RWPE2 (cell line): ENCODE results near the gene LRRC63.
"Not testable (repeated sequence)": the region's sequence is repeated elsewhere in the genome, so short reads cannot be mapped to it uniquely, and the experiment has no call there.

Source experiments
- ATAC-seq: fragments of 200-7000 bp; cut with Tn5 transposase; 3 replicates; pipeline ENCODE4 v1.9.1; 2021; ENCODE audit warnings: low read depth
- DNase-seq: peaks from one replicate; pipeline ENCODE4 v3.0.0-alpha.2; 2020; ENCODE audit warnings: low spot score
- H3K27ac ChIP-seq: fragments of 450-650 bp; 2 replicates; pipeline ENCODE4 v1.5.1; 2017; ENCODE audit warnings: mild to moderate bottlenecking; ENCODE audit not compliant: poor library complexity, severe bottlenecking
- H3K27me3 ChIP-seq: fragments of 250-450 bp; sonication (Bioruptor Pico); 2 replicates; pipeline ENCODE4 v1.5.1; 2021; ENCODE audit warnings: mild to moderate bottlenecking, moderate library complexity; ENCODE audit not compliant: insufficient read depth, poor library complexity, severe bottlenecking
- H3K36me3 ChIP-seq: fragments of 250-450 bp; sonication (Bioruptor Pico); 2 replicates; pipeline ENCODE4 v1.5.1; 2020; ENCODE audit warnings: low read depth, mild to moderate bottlenecking, moderate library complexity
- H3K4me1 ChIP-seq: fragments of 250-450 bp; sonication (Bioruptor Pico); 2 replicates; pipeline ENCODE4 v1.5.1; 2021; ENCODE audit warnings: mild to moderate bottlenecking, moderate library complexity; ENCODE audit not compliant: insufficient read depth, poor library complexity, severe bottlenecking
- H3K4me3 ChIP-seq: fragments of 250-450 bp; sonication (Bioruptor Pico); 2 replicates; pipeline ENCODE4 v1.5.1; 2021; ENCODE audit warnings: mild to moderate bottlenecking, moderate library complexity; ENCODE audit not compliant: severe bottlenecking
- H3K9me3 ChIP-seq: fragments of 250-450 bp; sonication (Bioruptor Pico); 2 replicates; pipeline ENCODE4 v1.5.1; 2021; ENCODE audit warnings: mild to moderate bottlenecking, moderate library complexity; ENCODE audit not compliant: severe bottlenecking
- TF ChIP-seq, protein P1 (sequence below): fragments of 450-650 bp; IDR thresholded peaks from one replicate; pipeline ENCODE4 v1.5.1; 2017; ENCODE audit warnings: mild to moderate bottlenecking, moderate library complexity; ENCODE audit not compliant: poor library complexity, severe bottlenecking

LRRC63 gene

DNA sequence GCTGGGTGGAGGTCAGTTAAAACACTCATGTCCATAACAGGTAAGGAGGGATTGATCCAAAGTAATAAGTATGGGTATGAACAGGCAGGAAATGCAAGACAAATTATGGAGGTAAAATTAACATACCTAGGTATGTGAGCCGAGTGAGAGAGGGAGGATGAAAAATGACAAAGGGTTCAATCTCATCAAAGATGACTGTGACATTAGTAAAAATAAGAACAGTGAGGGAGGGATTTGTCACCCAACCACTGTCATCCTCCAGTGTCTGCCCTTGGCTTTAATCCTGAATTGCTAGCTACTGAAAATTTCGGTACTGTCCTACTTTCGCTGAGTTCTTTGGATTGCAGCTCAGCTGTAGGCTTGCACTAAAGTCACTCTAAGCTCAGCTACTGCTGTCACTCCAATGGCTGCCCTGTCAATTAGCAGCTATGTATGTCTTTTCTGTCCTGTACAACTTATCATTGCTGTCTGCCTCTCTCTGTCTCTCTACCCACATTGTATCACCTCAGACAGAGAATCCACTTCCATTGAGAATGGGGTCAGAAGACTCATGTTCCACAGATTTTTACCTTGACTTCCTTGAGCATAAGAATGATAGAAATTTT is 62.5 kb downstream of the LRRC63 start:
- ATAC-seq (no peak), DNase-seq (no peak)
- Histone ChIP-seq H3K27ac (no peak overlapping the region), H3K4me3 (no peak overlapping the region), H3K27me3 (no peaks in the 10 kb centered on the region), H3K36me3 (no peaks in the 10 kb centered on the region), H3K4me1 (no peaks in the 10 kb centered on the region), H3K9me3 (no peaks in the 10 kb centered on the region)
- TF ChIP-seq, protein P1, sequence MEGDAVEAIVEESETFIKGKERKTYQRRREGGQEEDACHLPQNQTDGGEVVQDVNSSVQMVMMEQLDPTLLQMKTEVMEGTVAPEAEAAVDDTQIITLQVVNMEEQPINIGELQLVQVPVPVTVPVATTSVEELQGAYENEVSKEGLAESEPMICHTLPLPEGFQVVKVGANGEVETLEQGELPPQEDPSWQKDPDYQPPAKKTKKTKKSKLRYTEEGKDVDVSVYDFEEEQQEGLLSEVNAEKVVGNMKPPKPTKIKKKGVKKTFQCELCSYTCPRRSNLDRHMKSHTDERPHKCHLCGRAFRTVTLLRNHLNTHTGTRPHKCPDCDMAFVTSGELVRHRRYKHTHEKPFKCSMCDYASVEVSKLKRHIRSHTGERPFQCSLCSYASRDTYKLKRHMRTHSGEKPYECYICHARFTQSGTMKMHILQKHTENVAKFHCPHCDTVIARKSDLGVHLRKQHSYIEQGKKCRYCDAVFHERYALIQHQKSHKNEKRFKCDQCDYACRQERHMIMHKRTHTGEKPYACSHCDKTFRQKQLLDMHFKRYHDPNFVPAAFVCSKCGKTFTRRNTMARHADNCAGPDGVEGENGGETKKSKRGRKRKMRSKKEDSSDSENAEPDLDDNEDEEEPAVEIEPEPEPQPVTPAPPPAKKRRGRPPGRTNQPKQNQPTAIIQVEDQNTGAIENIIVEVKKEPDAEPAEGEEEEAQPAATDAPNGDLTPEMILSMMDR = no peak

DNA sequence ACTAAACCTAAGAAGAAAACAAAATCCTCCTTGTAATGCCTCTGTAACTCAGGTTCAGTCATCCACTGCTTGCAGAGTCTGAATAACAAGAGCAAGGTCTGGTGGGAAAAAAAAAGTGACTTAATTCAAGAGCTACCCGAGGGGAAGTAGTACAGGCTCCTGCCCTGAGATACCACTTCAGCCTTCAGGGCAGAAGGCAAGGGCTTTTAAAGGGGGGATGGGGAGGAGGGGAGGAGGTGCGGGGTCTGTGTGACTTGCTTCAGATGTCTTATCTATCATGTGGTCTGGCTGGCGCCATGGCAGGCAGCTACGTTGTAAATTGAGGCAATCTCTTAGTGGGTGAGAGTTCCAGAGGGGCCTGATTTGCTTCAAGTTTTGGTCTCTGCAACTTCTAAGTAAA is 66.7 kb downstream of the LRRC63 start:
- no peaks in the 10 kb centered on the region for H3K9me3 ChIP-seq
- DNase-seq (no peak), ATAC-seq (no peak)
- H3K4me3 ChIP-seq = no peak overlapping the region
- no peak overlapping the region for H3K27ac ChIP-seq
- TF ChIP-seq, protein P1 = no peak
- no peaks in the 10 kb centered on the region for H3K36me3 ChIP-seq
- no peaks in the 10 kb centered on the region for H3K4me1 ChIP-seq
- no peaks in the 10 kb centered on the region for H3K27me3 ChIP-seq

DNA sequence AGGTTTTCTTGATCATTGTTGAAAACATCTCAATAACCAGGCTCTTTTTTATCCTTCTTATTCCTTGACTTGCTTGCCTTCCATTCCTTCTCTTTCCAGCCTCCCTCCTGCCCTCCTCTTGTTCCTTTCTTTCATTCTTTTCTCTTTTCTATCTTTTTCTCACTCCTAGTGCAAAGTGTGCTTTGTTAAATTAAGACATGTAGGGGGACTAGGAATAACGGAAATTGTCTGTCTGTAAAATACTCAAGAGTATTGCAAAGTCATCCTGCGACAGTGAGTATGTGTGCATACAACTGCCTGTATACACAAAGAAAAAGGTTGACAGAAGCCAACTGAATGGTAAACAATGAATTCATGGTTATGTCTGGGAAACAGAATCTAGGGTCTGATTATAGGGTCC is 70.1 kb downstream of the LRRC63 start:
- TF ChIP-seq, protein P1 = no peak
- no peaks in the 10 kb centered on the region for H3K4me1 ChIP-seq
- no peak overlapping the region for H3K4me3 ChIP-seq
- H3K27ac ChIP-seq = no peak overlapping the region
- no peak for DNase-seq
- no peaks in the 10 kb centered on the region for H3K9me3 ChIP-seq
- no peaks in the 10 kb centered on the region for H3K36me3 ChIP-seq
- H3K27me3 ChIP-seq = no peaks in the 10 kb centered on the region
- no peak for ATAC-seq

DNA sequence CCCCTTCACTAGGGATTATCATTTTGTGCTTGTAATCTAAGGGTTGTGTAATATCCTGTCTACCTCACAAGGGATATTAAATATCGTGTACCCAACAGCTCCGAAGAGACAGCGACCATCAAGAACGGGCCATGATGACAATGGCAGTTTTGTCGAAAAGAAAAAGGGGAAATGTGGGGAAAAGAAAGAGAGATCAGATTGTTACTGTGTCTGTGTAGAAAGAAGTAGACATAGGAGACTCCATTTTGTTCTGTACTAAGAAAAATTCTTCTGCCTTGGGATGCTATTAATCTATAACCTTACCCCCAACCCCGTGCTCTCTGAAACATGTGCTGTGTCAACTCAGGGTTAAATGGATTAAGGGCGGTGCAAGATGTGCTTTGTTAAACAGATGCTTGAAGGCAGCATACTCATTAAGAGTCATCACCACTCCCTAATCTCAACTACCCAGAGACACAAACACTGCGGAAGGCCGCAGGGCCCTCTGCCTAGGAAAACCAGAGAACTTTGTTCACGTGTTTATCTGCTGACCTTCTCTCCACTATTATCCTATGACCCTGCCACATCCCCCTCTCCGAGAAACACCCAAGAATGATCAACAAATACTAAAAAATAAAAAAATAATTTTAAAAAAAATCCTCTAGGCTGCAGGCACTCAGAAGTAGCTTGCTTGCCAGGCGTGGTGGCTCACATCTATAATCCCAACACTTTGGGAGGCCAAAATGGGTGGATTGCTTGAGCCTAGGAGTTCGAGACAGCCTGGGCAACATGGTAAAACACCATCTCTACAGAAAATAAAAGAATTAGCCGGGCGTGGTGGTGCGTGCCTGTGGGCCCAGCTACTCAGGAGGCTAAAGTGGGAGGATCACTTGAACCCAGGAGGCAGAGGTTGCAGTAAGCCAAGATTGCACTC is 72.4 kb downstream of the LRRC63 start:
- H3K27ac ChIP-seq, H3K4me3 ChIP-seq, H3K4me1 ChIP-seq, H3K9me3 ChIP-seq, H3K36me3 ChIP-seq, ATAC-seq, H3K27me3 ChIP-seq, DNase-seq: not testable (repeated sequence)

DNA sequence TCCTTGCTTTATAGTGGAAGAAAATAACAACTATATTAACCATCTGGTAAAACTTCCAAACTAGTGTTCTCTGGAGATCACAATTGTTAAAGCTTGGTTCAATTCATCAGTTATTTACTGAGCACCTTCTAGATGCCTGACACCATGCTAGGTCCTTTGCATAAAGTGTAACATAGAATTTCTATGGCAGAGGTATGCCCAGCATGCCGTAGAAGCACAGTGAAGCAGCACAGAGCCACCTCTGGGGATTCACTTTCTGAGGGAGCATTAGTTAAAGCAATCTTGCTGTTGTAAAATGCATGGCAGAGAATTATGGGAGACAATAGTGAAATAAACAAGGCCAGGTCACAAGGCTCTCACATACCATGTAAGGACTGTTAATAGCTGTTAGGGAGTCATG is 75.2 kb downstream of the LRRC63 start:
- Histone ChIP-seq H3K27me3 (no peaks in the 10 kb centered on the region), H3K27ac (no peak overlapping the region), H3K4me3 (no peak overlapping the region), H3K9me3 (no peaks in the 10 kb centered on the region), H3K36me3 (no peaks in the 10 kb centered on the region), H3K4me1 (no peaks in the 10 kb centered on the region)
- ATAC-seq (no peak), DNase-seq (no peak)
- TF ChIP-seq, protein P1 = no peak
